Activated CD8-positive, alpha-beta memory T cell treated with anti-CD3 and anti-CD28 coated beads for 4 hours (primary cell): ENCODE results near the gene DHX57.
"Not testable (repeated sequence)": the region's sequence is repeated elsewhere in the genome, so short reads cannot be mapped to it uniquely, and the experiment has no call there.

ENCODE experiments used
- DNase-seq, 2 donors: peaks; one replicate each; pipeline ENCODE4 v3.0.0-alpha.2; 2020; ENCODE audit warnings: low read depth in 2 of 2

The DHX57 gene

DNA sequence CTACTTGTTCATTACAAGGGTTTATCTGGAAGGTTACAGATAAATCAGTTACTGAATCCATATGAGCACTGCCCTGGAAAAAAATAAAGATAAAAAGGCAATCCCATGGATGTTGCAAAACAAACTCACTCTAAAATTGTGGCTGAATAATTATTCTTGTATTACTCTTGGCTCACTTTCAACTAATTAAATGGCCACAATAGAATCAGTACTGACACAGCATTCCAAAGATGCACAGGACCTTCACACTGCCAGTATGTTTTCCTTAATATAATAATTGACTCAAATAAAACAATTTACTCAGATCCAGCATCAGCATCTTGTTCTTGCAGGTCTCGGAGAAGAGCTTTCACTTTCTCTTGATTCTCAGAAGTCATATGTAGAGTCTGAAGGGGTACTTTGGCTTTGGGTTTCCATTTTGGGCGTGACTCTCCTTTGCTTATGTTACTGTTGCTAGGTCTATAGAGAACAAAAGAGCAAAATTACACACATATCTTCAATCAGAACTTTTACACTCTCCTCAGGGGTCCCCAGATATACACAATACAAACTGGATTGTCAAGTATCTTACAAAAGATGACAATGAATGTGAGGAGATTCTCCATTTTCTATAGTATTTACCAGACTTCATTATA, 12.6 kb downstream of the DHX57 start:
- no peak for DNase-seq

DNA sequence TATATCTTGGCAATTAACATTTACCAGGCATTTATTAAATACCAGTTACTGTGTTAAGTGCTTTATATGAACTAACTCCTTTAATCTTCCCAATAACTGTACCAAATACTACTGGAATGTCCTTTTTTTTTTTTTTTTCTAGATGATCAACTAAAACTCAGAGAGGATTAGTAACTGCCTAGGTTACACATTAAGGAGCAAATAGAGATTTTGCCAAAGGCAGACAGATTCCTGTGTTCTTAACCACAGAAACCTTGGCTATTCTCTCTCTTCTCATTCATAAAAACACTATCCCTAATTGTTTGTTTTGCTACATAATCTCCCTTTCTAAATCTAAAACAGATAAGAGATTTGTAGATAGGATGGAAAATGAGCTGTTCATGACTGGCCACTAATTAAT, 13.3 kb downstream of the DHX57 start:
- no peak for DNase-seq

DNA sequence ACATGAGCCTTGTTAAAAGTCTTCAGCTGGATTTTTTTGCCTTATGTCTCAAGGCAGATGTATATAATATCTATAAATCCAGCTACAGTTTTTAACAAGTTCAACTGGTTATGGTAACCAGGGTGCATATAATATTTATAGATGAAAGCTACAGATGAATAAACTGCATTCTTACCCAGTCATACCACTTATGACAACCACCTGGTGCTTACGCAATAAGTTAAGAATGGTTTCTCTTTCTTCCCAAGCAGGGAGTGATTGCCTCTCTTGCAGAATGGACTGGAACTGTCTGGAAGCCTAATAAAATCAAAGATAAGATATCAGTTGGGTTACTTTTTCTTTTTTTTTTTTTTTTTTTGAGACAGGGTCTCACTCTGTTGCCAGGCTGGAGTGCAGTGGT, 19.6 kb downstream of the DHX57 start:
- no peak for DNase-seq

DNA sequence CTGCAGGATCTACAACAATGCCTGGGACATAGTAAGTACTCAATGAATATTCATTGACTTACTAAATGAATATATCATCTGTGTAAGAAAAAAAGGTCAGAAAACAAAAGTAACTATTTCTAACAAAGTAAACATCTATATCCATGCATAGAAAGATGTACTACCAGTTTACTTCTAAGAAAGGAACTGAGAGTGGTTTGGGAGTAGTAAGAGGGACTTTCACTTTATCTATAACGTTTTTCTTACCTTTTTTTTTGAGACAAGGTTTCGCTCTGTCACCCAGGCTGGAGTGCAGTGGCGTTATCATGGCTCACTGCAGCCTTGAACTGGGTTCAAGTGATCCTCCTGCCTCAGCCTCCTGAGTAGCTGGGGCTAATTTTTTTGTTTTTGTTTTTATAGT, 25.7 kb downstream of the DHX57 start:
- no peak for DNase-seq

DNA sequence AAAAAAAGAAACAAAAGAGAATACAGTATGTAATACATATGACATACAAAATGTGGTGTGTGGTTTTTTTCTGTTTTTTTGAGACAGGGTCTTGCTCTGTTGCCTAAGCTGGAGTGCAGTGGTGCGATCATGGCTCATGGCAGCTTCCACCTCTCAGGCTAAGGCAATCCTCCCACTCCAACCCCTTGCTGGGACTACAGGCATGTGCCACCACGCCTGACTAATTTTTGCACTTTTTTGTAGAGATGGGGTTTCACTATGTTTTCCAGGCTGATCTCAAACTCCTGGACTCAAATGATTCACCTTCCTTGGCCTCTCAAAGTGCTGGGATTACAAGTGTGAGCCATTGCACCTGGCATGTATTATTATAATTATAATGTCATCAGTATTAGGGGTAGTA, 38.9 kb downstream of the DHX57 start:
- no peak for DNase-seq

DNA sequence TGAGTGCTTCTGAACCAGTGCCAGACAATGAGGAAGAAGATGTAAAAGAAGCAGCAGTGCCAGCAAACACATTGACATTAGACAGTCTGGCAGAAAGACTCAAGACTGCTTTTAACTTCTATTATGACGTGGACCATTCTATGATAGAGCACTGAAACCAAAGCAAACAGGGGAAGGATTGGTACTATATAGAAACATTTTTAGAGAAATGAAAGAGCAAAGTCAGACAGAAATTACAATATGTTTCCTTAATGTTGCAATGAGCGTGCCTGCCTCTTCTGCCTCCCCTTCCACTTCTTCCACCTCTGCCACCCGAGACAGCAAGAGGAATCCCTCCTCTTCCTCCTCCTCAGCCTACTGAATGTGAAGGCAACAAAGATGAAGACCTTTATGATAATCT, 39.7 kb downstream of the DHX57 start:
- no peak for DNase-seq

DNA sequence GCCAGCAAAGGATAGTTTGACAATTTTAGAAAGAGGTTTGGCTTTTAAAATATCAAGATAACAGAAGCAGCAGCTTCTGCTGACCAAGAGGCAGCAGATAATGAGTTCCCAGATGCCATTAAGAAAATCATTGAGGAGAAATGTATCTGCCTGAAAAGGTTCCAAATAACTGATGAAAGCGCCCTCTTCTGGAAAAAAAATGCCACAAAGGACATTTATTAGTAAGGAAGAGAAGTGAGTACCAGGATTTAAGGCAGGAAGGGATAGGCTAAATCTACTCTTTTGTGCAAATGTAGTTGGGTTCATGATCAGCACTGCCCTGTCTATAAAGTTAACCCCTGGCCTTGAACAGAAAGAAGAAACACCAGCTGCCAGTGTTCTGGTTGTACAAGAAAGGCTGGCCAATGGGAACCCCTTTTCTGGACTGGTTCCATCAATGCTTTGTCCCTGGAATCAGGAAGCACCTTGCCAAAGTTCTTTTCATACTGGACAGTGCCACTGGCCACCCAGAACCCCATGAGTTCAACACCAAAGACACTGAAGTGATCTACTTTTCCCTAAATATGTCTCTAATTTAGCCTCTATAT, 40.6 kb downstream of the DHX57 start:
- no peak for DNase-seq

DNA sequence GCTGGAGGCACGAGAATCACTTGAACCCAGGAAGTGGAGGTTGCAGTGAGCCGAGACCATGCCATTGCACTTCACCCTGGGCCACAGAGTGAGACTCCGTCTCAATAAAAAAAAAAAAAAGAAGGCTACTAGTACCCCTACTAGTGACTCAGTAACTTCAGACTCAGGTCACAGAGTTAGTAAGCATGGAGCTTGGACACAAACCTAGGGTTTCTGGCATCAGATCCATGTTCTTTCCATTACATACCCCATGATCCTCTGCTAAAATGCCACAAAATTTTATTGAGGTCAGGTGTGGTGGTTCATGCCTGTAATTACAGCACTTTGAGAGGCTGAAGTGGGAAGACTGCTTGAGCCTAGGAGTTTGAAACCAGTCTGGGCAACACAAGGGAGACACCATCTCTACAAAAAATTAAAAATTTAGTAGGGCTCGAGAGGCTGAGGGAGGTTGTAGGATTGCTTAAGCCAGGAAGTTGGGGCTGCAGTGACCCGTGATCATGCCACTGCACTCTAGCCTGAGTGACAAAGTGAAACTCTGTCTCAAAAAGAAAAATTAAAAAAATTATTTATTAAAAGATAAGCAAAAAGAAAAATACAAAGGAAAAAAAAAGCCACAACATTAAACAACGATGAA, 45.1 kb downstream of the DHX57 start:
- DNase-seq: no peak

DNA sequence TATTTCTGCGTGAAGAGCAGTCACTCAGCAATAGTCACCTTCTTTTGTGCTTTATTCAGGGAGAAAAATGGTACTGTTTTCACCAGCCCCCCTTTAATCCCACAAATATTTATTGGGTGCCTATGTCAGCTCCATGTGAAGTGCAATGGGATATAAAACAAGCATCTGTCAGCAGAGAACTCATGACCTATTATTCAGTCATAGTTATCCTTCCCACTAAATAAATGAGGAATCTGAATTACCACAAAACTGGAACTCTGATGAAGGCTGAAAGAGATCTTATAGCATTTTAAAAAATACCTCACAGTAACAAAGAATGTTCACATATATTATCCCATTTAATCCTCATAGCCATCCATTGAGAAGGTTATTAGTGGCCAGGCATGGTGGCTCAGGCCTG, 45.8 kb downstream of the DHX57 start:
- no peak for DNase-seq

DNA sequence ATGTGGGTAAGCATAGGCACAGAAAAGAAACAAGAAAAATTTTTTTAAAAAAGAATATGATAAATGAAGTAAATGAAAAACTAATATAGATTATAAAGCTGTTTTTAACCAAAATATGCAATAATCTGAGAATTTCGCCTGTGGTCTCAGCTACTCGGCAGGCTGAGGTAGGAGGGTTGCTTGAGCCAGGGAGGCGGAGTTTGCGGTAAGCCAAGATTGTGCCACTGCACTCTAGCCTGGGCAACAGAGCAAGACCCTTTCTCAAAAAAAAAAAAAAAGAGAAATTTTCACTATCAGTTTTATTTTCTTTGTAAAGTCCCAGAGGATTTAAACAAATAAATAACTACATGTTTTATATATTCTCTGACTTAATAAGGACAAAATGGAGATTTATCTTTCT, 47.3 kb downstream of the DHX57 start:
- DNase-seq: no peak

DNA sequence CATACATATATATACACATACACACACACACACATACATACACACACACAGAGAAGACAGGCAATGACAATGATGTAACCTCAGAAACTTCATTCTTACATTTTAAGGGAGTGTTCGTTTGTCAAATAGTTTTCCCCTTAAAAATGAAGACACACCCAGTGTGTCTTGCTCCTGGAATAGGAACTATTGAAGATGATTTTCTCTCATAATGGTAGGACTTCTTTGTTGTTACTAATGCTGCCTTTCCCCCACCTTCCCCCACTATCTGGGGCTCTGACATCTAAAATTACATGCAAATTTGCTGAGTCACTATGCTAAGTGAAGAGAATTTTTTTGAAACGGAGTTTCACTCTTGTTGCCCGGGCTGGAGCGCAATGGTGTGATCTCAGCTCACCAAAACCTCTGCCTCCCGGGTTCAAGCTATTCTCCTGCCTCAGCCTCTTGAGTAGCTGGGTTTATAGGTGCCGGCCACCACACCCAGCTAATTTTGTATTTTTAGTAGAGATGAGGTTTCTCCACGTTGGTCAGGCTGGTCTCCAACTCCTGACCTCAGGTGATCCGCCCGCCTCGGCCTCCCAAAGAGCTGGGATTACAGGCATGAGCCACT, 48.1 kb downstream of the DHX57 start:
- not testable (repeated sequence) for DNase-seq

DNA sequence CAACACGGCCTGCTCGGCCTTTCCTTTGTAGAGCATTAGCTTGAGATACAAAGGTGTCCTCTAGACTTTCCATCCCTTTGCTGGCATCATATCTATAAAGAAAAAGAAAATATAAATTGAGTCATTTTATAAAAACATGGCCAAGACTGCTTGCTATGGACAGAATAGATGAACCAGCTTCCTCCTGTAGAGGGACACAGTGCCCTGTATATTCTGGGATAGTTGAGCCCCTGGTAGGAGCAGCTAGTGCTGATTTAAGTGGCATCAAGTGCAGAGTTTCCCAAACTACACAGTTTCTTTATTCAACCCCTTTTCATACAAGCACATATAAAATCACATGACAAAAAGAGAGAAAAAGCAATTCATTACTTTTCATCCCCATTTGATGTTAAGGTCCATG, 49.8 kb downstream of the DHX57 start:
- no peak for DNase-seq

DNA sequence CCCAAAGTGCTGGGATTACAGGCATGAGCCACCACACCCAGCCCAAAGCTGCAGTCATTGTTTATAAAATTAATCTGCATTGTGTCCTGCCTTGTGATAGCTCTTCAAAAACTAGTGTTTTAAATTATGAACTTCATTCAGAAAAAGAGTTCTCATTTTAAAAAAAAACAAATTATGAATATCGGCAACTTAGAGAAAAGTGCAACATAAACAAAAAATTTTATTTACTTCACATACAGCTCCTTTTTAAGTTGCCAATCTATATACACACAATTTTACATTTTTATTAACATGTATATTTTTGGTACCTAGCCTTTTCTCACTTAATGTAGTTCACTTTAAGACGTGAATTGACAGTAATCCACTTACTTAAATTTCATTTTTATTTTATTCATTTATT, 50.8 kb downstream of the DHX57 start:
- DNase-seq: no peak

DNA sequence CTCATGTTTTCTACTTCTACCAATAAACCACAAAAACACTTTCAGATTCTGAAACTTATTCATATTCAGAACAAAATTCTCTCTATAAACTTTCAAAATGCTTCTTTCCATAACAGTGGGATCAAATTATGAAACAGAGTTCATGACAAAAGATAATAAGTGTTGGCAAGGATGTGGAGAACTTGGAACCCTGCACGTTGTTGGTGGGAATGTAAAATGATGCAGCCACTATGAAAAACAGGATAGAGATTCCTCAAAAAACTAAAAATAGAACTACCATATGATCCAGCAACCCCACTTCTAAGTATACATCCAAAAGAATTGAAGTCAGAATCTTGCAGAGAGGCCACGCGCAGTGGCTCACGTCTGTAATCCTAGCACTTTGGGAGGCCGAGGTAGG, 52.3 kb downstream of the DHX57 start:
- DNase-seq: no peak

DNA sequence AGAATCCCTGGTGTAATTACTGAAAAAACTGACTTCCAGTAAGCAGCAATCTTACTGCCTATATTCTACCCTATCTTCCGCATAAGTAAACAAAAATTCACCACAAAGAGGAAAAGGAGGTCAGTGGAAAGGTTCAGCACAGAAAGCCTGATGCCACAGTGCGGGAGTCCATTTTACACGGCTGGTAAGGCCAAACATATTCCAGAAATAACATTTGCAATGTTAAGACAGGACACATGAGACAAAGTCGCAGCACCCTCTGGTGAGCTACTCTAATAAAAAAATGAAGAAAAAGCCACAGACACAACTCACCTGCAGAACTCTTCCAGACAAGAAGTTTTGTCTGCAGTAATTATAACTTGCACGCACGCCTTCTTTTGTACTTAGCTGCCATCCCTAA, 57.2 kb downstream of the DHX57 start:
- no peak for DNase-seq

DNA sequence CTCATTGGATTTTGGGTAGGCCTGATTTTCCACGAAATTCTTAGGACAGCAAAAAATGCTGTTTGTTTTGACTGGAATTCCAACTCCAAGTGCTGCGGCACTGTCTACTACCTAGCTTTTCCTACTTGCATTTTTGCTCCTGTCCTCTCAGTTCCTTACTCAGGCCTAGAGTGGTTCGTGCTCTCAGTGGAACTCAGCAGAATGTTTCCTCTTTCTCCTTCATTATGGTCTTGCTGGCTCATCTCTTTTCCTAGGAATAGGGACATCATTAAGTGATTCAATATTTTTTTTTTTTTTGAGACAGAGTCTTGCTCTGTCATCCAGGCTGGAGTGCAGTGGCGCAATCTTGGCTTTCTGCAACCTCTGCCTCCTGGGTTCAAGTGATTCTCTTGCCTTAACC, 59.8 kb downstream of the DHX57 start:
- no peak for DNase-seq

DNA sequence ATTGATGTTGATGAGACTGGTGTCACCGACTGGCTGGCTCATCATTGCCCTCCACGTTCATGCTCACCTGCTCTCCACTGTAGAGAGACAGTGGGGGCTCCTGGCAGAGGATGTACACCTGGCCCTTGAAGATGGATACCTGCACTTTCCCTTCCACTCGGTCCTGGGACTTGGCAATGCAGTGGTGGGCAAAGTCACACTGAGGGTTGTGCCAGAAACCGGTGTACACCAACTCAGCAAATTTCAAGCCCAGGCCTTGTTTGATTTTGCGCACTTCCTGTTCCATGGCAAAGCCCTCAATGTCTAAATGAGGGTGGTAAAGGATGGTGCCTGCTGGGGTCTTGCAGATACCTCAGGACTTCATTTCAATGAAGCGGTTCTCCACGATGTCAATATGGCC, 65.2 kb downstream of the DHX57 start:
- no peak for DNase-seq

DNA sequence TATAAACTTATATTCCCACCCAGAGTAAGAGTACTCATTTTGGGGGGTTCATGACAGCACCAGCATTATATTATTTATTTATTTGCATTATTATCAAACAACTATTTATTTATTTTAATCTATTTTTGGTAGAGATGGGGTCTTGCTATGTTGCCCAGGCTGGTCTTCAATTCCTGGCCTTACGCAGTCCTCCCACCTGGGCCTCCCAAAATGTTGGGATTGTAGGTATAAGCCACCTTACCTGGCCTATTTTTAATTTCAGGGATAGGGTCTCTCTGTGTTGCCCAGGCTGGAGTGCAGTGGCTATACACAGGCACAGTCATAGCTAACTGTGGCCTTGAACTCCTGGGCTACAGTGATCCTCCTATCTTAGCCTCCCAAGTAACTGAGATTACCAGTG, 67.1 kb downstream of the DHX57 start:
- DNase-seq: no peak

DNA sequence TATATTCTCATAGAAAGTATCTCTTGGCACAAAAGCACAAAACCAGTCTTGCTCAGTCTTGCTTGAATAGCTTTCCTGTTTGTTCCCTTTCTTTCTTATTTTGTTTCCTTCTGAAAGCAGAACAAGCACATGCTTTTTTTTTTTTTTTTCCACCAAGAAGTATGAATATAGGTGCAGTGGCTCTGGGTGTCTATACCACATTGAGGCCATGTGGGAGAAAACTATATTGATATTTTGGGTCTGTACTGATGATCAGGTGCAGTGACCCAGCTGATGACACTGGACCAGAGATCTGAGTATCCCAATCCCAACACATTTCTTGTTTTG, 69.0 kb downstream of the DHX57 start:
- DNase-seq: no peak

DNA sequence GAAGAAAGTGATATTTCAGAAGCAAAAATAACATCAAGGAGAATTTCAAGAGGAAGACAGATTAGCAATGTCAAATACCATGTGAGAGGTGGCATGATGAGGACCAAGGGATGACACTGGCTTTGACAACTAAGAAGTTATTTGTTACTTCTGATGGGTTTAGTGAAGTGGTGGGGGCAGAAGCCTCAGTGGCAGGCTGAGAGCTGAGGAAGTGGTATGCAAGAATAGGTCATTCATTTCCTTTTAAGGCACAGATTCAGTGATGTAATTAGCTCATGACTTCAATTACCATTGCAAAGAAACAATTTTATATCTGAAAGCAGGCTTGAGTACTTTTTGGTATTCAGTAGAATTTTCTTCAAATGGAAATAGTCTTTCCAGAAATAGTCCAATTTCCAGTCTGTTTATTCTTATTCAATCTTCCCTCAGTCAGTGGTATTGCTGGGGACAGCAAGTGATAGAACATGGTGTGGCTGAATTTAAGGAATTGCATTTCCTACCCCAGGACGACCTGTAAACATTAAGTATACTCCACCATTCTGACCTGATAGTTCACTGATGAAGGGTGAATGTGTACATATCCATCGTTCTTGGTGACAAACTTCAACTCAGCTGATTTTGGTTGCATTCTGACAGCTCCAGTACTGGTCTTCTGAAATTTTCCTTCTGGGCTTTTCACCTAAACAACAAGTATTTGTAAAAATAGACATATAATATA, 69.6 kb downstream of the DHX57 start:
- DNase-seq: no peak

DNA sequence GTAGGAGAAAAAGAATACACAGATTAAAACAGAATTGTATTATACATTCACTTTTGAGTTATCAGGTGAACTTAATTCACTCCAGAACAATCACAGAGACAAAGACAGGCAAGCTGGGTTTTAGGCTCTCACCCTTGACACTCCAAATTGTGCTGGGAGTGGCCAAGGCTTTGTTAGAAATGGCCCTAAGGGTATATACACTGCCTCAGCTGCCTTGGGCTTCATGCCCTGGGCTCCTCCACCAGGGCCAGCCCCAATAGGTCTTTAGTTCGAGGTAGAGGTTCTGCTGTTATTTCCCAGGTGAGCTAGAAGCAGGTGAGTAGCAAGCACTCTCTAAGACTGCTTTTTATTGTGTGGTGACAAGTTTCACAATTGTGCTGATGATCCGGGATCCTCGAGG, 77.8 kb downstream of the DHX57 start:
- DNase-seq: no peak

DNA sequence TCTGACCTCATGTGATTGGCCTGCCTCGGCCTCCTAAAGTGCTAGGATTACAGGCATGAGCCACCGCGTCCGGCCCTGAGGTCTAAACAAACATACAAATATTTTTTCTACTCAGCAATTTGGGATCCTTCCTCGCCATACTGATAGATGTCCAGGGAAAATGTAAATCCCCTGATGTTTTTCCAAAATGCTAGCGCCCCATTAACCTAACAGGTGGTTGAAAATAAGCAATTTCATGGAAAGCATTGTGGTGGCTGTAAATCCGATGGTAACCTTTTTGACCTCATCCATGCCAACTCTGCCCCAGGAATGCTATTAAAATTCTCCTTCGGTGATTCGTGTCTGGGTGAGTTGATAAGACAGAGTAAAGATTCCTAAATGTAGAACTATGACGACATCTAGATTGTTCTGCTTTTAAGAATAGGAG, 78.5 kb downstream of the DHX57 start:
- no peak for DNase-seq

DNA sequence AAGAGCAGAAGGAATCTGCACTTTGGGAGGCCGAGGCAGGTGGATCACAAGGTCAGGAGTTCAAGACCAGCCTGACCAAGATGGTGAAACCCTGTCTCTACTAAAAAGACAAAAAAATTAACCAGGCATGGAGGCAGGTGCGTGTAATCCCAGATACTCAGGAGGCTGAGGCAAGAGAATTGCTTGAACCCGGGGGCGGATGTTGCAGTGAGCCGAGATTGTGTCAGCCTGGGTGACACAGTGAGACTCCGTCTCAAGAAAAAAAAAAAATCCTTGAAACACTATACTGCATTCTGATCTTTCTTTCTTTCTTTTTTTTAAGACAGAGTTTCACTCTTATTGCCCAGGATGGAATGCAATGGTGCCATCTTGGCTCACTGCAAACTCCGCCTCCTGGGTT, 80.7 kb downstream of the DHX57 start:
- not testable (repeated sequence) for DNase-seq
